ENCODE measurements around the gene ACSL1.

DNA sequence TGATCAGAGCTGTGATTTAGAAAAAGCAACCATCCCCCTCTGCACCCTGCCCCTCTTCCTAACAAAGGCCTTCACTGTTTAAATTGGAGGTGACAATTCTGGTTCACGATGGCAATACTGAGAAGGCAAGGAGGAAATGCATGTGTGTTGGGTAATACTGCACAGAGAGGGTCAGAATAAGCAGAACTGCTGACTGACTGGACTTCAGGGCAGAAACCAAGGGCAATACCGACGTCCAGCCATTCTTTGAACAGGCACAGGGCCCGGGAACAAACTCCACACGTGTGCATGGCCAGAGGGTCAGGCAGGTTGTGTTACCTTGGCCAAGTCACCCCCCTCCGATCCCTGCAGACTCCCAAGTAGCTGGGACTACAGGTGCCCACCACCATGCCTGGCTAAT, 6.0 kb downstream of the ACSL1 start:
- no peak for TF ChIP-seq POLR2AphosphoS5 (IDR thresholded peaks at IDR 0.05; ENCODE audit: low read depth)
- TF ChIP-seq, protein P1, sequence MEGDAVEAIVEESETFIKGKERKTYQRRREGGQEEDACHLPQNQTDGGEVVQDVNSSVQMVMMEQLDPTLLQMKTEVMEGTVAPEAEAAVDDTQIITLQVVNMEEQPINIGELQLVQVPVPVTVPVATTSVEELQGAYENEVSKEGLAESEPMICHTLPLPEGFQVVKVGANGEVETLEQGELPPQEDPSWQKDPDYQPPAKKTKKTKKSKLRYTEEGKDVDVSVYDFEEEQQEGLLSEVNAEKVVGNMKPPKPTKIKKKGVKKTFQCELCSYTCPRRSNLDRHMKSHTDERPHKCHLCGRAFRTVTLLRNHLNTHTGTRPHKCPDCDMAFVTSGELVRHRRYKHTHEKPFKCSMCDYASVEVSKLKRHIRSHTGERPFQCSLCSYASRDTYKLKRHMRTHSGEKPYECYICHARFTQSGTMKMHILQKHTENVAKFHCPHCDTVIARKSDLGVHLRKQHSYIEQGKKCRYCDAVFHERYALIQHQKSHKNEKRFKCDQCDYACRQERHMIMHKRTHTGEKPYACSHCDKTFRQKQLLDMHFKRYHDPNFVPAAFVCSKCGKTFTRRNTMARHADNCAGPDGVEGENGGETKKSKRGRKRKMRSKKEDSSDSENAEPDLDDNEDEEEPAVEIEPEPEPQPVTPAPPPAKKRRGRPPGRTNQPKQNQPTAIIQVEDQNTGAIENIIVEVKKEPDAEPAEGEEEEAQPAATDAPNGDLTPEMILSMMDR (IDR thresholded peaks at IDR 0.05; ENCODE audit: insufficient read depth, low read length) = no peak
- TF ChIP-seq, protein P2, sequence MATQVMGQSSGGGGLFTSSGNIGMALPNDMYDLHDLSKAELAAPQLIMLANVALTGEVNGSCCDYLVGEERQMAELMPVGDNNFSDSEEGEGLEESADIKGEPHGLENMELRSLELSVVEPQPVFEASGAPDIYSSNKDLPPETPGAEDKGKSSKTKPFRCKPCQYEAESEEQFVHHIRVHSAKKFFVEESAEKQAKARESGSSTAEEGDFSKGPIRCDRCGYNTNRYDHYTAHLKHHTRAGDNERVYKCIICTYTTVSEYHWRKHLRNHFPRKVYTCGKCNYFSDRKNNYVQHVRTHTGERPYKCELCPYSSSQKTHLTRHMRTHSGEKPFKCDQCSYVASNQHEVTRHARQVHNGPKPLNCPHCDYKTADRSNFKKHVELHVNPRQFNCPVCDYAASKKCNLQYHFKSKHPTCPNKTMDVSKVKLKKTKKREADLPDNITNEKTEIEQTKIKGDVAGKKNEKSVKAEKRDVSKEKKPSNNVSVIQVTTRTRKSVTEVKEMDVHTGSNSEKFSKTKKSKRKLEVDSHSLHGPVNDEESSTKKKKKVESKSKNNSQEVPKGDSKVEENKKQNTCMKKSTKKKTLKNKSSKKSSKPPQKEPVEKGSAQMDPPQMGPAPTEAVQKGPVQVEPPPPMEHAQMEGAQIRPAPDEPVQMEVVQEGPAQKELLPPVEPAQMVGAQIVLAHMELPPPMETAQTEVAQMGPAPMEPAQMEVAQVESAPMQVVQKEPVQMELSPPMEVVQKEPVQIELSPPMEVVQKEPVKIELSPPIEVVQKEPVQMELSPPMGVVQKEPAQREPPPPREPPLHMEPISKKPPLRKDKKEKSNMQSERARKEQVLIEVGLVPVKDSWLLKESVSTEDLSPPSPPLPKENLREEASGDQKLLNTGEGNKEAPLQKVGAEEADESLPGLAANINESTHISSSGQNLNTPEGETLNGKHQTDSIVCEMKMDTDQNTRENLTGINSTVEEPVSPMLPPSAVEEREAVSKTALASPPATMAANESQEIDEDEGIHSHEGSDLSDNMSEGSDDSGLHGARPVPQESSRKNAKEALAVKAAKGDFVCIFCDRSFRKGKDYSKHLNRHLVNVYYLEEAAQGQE (IDR thresholded peaks at IDR 0.05; ENCODE audit: insufficient replicate concordance, low read depth) = no peak

Measured in HL-60 (cell line).